Type B pancreatic cell (in vitro differentiated cells): Measurements from ENCODE around the gene MYPN. TPM values are rescaled to one million over a fixed set of nuclear protein-coding genes. Genes with fewer than 3 reads are reported as not detected.
A peak's percentile ranks its signal among the peaks of the same experiment; 100 is the strongest.
"Not testable (repeated sequence)": the region's sequence is repeated elsewhere in the genome, so short reads cannot be mapped to it uniquely, and the experiment has no call there.

Experiments used
- DNase-seq: peaks from one replicate; pipeline ENCODE4 v3.0.0; 2021; ENCODE audit warnings: mixed read lengths; ENCODE audit not compliant: unreplicated experiment; ENCODE audit errors: extremely low spot score
- H3K27ac Mint-ChIP-seq: 2 replicates; pipeline ENCODE4 v1.8.0; 2021; ENCODE audit warnings: mild to moderate bottlenecking, mixed read lengths
- H3K27me3 Mint-ChIP-seq: 2 replicates; pipeline ENCODE4 v1.8.0; 2021; ENCODE audit warnings: mixed read lengths
- H3K36me3 Mint-ChIP-seq: 2 replicates; pipeline ENCODE4 v1.8.0; 2021; ENCODE audit warnings: mixed read lengths
- H3K4me1 Mint-ChIP-seq: one replicate; pipeline ENCODE4 v1.8.0; 2021; ENCODE audit warnings: mixed read lengths; ENCODE audit not compliant: unreplicated experiment
- H3K4me3 Mint-ChIP-seq: 2 replicates; pipeline ENCODE4 v1.8.0; 2021; ENCODE audit warnings: mild to moderate bottlenecking, mixed read lengths
- H3K9me3 Mint-ChIP-seq: 2 replicates; pipeline ENCODE4 v1.8.0; 2021; ENCODE audit warnings: mixed read lengths
- CTCF ChIP-seq: fragments of 200-600 bp; sonication (generic); conservative IDR thresholded peaks from 2 replicates; pipeline ENCODE4 v1.5.0; 2021; ENCODE audit warnings: antibody characterized with exemption, mild to moderate bottlenecking
- total RNA-seq: library from RNA; stranded (reverse); gene quantifications from 2 replicates; pipeline ENCODE4 v1.2.1, GENCODE V29; 2021; ENCODE audit warnings: low replicate concordance

Gene MYPN
- total RNA-seq, 1 donor from 2014 or later = 0.14 TPM

GRCh38 chr10:68074031-68074774 lies 35.1 kb upstream of the MYPN start:
- Mint-ChIP-seq H3K9me3 (no peaks in the 10 kb centered on the region), H3K27ac (peak overlapping the region; percentile 97), H3K36me3 (peaks cover 8% of the 10 kb centered on the region), H3K4me1 (peaks cover 22% of the 10 kb centered on the region), H3K4me3 (peak overlapping the region; percentile 99), H3K27me3 (no peaks in the 10 kb centered on the region)
- DNase-seq = no peak
- no peak for TF ChIP-seq CTCF

- H3K27me3 Mint-ChIP-seq = no peaks in the 10 kb centered on the region
- peak within 1 kb of the TSS; percentile 97 for H3K27ac Mint-ChIP-seq
- peak within 1 kb of the TSS; percentile 99 for H3K4me3 Mint-ChIP-seq
- DNase-seq = peak; percentile 92
- H3K4me1 Mint-ChIP-seq = peaks cover 22% of the 10 kb centered on the region
- TF ChIP-seq CTCF = no peak
- no peaks in the 10 kb centered on the region for H3K9me3 Mint-ChIP-seq
- peaks cover 8% of the 10 kb centered on the region for H3K36me3 Mint-ChIP-seq
Measured at GRCh38 chr10:68074775-68075549, 34.3 kb upstream of the MYPN start, which contains the start of gene HERC4. TSS of gene HERC4 (minus strand) at chr10:68075283. CDS start at chr10:68073108, 2,175 bp downstream.

GRCh38 chr10:68075550-68076004 lies 33.7 kb upstream of the MYPN start:
- H3K9me3 Mint-ChIP-seq = no peaks in the 10 kb centered on the region
- DNase-seq = no peak
- peak overlapping the region; percentile 97 for H3K27ac Mint-ChIP-seq
- H3K4me3 Mint-ChIP-seq = peak overlapping the region; percentile 99
- TF ChIP-seq CTCF = no peak
- H3K4me1 Mint-ChIP-seq = peaks cover 22% of the 10 kb centered on the region
- H3K27me3 Mint-ChIP-seq = no peaks in the 10 kb centered on the region
- peaks cover 8% of the 10 kb centered on the region for H3K36me3 Mint-ChIP-seq

GRCh38 chr10:68076081-68076480 lies 33.2 kb upstream of the MYPN start:
- not testable (repeated sequence) for H3K4me3 Mint-ChIP-seq, H3K36me3 Mint-ChIP-seq, H3K27ac Mint-ChIP-seq, H3K9me3 Mint-ChIP-seq, H3K27me3 Mint-ChIP-seq, DNase-seq
- peaks cover 17% of the 10 kb centered on the region for H3K4me1 Mint-ChIP-seq

- H3K27me3 Mint-ChIP-seq = no peaks in the 10 kb centered on the region
- no peaks in the 10 kb centered on the region for H3K9me3 Mint-ChIP-seq
- H3K4me3 Mint-ChIP-seq = no peak overlapping the region
- H3K36me3 Mint-ChIP-seq = no peaks in the 10 kb centered on the region
- no peak for DNase-seq
- peaks cover 8% of the 10 kb centered on the region for H3K4me1 Mint-ChIP-seq
- no peak overlapping the region for H3K27ac Mint-ChIP-seq
- TF ChIP-seq CTCF = no peak
Measured at GRCh38 chr10:68077026-68077425, 32.3 kb upstream of the MYPN start.

- no peak for TF ChIP-seq CTCF
- no peaks in the 10 kb centered on the region for H3K9me3 Mint-ChIP-seq
- no peaks in the 10 kb centered on the region for H3K36me3 Mint-ChIP-seq
- no peak for DNase-seq
- H3K27ac Mint-ChIP-seq = no peak overlapping the region
- H3K27me3 Mint-ChIP-seq = no peaks in the 10 kb centered on the region
- no peak overlapping the region for H3K4me3 Mint-ChIP-seq
- H3K4me1 Mint-ChIP-seq = peaks cover 4% of the 10 kb centered on the region
Measured at GRCh38 chr10:68079434-68079833, 29.9 kb upstream of the MYPN start.
